GM11168 (cell line): Measurements from ENCODE around the gene TAC4.

Experiments used
- in situ Hi-C: fragments of 300-500 bp; cut with MboI; formaldehyde crosslinking; loops from one replicate; pipeline ENCODE4 v1.12.0; 2022; ENCODE audit warnings: low sequenced_read_pairs; ENCODE audit not compliant: unreplicated experiment

The TAC4 gene

DNA sequence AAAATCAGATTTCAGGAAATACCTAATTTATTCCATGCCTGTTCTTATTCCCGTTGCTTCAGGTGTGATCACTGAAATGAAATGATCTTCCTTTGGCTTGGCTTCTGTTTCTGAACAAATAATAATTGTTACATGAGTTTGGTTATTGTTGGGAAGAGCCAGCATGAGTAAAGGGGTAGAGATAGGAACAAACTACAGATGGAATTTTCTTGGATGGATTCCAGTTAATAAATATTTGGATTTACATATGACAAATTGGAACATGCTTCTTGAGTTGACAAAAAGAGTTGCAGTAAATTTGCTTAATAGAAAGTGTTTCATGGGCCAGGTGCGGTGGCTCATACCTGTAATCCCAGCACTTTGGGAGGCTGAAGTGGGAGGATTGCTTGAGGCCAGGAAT lies 28.2 kb downstream of the TAC4 start:
- in situ Hi-C loops = no loop called here

GRCh38 chr17:49819138-49819537 lies 28.7 kb downstream of the TAC4 start:
- in situ Hi-C loops = no loop called here

GRCh38 chr17:49817993-49818392 lies 29.9 kb downstream of the TAC4 start:
- in situ Hi-C loops = no loop called here

- in situ Hi-C loops = no loop called here
Observed at GRCh38 chr17:49815761-49816281, 32.0 kb downstream of the TAC4 start.

GRCh38 chr17:49814781-49815529 lies 32.9 kb downstream of the TAC4 start:
- in situ Hi-C loops = no loop called here

DNA sequence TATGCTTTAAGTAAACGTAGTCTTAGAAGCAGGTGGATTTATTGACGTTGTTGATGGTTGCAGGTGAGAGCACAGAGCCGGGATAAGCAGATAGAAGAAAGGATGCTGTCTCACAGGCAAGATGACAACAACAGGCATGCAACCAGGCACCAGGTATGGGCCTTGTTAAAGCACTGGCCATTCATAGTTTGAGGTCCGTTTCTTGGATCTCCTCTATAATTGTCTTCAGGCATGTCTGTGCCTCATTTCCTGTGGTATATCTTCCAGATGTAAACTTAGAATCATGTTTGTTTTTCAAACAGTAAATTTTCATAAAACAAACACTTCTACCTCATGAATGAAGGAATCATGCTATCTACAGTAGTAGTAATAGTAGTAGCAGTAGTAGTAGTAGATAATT lies 38.8 kb downstream of the TAC4 start:
- in situ Hi-C loops = no loop called here

GRCh38 chr17:49798738-49799137 lies 49.1 kb downstream of the TAC4 start:
- in situ Hi-C loops = no loop called here

DNA sequence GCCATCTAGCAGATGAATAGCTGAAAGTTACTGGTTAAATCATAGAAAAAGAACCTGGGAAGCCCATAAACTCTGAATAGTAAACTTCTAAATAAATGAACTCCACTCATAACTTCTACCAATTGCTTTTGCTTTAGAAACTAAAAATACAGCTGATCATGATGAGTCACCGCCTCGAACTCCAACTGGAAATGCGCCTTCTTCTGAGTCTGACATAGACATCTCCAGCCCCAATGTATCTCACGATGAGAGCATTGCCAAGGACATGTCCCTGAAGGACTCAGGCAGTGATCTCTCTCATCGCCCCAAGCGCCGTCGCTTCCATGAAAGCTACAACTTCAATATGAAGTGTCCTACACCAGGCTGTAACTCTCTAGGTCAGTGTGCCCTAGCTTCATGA lies 49.7 kb downstream of the TAC4 start:
- in situ Hi-C loops = no loop called here

GRCh38 chr17:49795372-49795771 lies 52.5 kb downstream of the TAC4 start:
- in situ Hi-C loops = no loop called here

DNA sequence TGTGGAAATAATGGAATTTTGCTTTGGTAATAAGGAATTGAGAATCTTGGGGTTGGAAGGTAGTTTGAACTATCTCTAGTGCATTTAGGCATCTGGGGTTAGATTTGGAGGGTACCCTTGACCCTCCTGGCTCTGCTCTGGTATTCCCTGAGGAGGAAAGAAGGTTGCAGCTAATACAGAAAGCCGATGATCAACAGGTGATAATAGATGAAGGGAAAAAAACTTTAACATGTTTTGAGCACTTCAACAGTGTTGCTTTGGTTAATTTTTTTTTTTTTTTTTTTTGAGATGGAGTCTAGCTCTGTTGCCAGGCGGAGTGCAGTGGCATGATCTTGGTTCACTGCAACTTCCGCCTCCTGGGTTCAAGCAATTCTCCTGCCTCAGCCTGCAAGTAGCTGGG lies 54.6 kb downstream of the TAC4 start:
- in situ Hi-C loops = no loop called here

GRCh38 chr17:49789243-49789578 lies 58.7 kb downstream of the TAC4 start:
- in situ Hi-C loops = loop anchor here (5.0 to 10.0 kb wide), 2 partner anchors 52 to 224 kb away; no protein-coding TSS in a partner anchor

- in situ Hi-C loops = loop anchor here (5.0 to 10.0 kb wide), 2 partner anchors 51 to 224 kb away; no protein-coding TSS in a partner anchor
Observed at GRCh38 chr17:49788478-49789242, 59.2 kb downstream of the TAC4 start, which contains the start of gene KAT7. KAT7 (plus strand) TSS chr17:49788681; CDS start chr17:49788835, 154 bp downstream.
